ENCODE data around the gene KMT2E. TPM values are rescaled to one million over a fixed set of nuclear protein-coding genes. Genes with fewer than 3 reads are reported as not detected.
"Not testable (repeated sequence)": the region's sequence is repeated elsewhere in the genome, so short reads cannot be mapped to it uniquely, and the experiment has no call there.

The KMT2E gene
- total RNA-seq, 1 donor from 2014 or later = 62.5 TPM

DNA sequence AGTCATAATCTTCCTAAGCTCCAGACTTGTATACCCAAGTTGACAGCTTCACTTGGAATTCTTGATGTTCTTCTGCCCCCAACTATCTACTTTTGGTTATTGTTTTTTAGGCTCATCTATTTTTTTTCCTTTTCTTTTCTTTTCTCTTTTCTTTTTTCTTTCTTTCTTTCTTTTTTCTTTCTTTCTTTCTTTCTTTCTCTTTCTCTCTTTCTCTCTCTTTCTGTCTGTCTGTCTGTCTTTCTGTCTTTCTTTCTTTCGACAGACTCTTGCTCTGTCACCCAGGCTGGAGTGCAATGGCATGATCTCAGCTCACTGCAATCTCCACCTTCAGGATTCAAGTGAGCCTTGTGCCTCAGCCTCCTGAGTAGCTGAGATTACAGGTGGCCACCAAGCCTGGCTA lies 36.5 kb downstream of the KMT2E start:
- peaks cover 84% of the 10 kb centered on the region for H3K79me2 ChIP-seq (ENCODE audit: insufficient read depth, low read length)
- H3K4me3 ChIP-seq (ENCODE audit: insufficient read depth, low read depth, low read length) = no peak overlapping the region
- DNase-seq (ENCODE audit: low read depth) (no peak), FAIRE-seq (no peak)
- peaks cover 8% of the 10 kb centered on the region for H3K4me1 ChIP-seq (ENCODE audit: insufficient read depth, low read length)
- no peak overlapping the region for H3K27ac ChIP-seq (ENCODE audit: low read depth, low read length)
- peaks cover 78% of the 10 kb centered on the region for H4K20me1 ChIP-seq (ENCODE audit: insufficient read depth, low read length)
- H3K4me2 ChIP-seq (ENCODE audit: low read length) = no peak overlapping the region
- Mint-ChIP-seq H3K27ac (ENCODE audit: unreplicated experiment) (peak overlapping the region; percentile 34), H3K4me1 (ENCODE audit: low read depth, unreplicated experiment) (peaks cover 20% of the 10 kb centered on the region), H3K4me3 (ENCODE audit: unreplicated experiment) (no peak overlapping the region), H3K27me3 (ENCODE audit: low read depth, unreplicated experiment) (no peaks in the 10 kb centered on the region), H3K36me3 (ENCODE audit: low read depth, unreplicated experiment) (peaks cover 19% of the 10 kb centered on the region), H3K9me3 (ENCODE audit: unreplicated experiment) (no peaks in the 10 kb centered on the region)
- peaks cover 16% of the 10 kb centered on the region for H3K36me3 ChIP-seq (ENCODE audit: insufficient read depth, low read length)
- no peak overlapping the region for H2AFZ ChIP-seq (ENCODE audit: low read depth, low read length)
- no peaks in the 10 kb centered on the region for H3K27me3 ChIP-seq (ENCODE audit: insufficient read depth, low read length)
- TF ChIP-seq, protein P1, sequence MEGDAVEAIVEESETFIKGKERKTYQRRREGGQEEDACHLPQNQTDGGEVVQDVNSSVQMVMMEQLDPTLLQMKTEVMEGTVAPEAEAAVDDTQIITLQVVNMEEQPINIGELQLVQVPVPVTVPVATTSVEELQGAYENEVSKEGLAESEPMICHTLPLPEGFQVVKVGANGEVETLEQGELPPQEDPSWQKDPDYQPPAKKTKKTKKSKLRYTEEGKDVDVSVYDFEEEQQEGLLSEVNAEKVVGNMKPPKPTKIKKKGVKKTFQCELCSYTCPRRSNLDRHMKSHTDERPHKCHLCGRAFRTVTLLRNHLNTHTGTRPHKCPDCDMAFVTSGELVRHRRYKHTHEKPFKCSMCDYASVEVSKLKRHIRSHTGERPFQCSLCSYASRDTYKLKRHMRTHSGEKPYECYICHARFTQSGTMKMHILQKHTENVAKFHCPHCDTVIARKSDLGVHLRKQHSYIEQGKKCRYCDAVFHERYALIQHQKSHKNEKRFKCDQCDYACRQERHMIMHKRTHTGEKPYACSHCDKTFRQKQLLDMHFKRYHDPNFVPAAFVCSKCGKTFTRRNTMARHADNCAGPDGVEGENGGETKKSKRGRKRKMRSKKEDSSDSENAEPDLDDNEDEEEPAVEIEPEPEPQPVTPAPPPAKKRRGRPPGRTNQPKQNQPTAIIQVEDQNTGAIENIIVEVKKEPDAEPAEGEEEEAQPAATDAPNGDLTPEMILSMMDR (IDR thresholded peaks at IDR 0.05; ENCODE audit: insufficient read depth, low read depth, low read length) = no peak
- TF ChIP-seq EZH2 (IDR thresholded peaks at IDR 0.05; ENCODE audit: insufficient read depth, low read length) = no peak
- H3K9ac ChIP-seq (ENCODE audit: low read length) = no peak overlapping the region
- H3K9me3 ChIP-seq (ENCODE audit: insufficient read depth, low read depth, low read length) = no peaks in the 10 kb centered on the region

DNA sequence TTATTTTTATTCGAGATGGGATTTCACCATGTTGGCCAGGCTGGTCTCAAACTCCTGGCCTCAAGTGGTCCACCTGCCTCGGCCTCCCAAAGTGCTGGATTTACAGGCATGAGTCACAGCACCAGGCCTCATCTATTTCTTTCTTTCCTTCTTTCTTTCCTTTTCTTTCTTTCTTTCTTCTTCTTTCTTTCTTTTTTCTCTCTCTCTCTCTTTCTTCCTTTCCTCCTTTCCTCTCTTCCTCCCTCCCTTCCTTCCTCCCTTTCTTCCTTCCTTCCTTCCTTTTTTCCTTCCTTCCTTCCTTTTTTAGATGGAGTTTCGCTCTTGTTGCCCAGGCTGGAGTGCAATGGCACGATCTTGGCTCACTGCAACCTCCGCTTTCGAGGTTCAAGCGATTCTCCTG lies 36.9 kb downstream of the KMT2E start:
- Mint-ChIP-seq H3K36me3 (ENCODE audit: low read depth, unreplicated experiment) (peaks cover 15% of the 10 kb centered on the region), H3K27ac (ENCODE audit: unreplicated experiment) (peak overlapping the region; percentile 66), H3K4me1 (ENCODE audit: low read depth, unreplicated experiment) (peaks cover 18% of the 10 kb centered on the region)
- H3K4me3 Mint-ChIP-seq (ENCODE audit: unreplicated experiment); FAIRE-seq; H3K9me3 ChIP-seq (ENCODE audit: insufficient read depth, low read depth, low read length); H3K9ac ChIP-seq (ENCODE audit: low read length); H3K27me3 ChIP-seq (ENCODE audit: insufficient read depth, low read length); H3K27ac ChIP-seq (ENCODE audit: low read depth, low read length); DNase-seq (ENCODE audit: low read depth); H3K4me1 ChIP-seq (ENCODE audit: insufficient read depth, low read length); H3K9me3 Mint-ChIP-seq (ENCODE audit: unreplicated experiment); H3K27me3 Mint-ChIP-seq (ENCODE audit: low read depth, unreplicated experiment); H2AFZ ChIP-seq (ENCODE audit: low read depth, low read length); H3K4me2 ChIP-seq (ENCODE audit: low read length); H3K4me3 ChIP-seq (ENCODE audit: insufficient read depth, low read depth, low read length): not testable (repeated sequence)
- H3K36me3 ChIP-seq (ENCODE audit: insufficient read depth, low read length) = peaks cover 16% of the 10 kb centered on the region
- H3K79me2 ChIP-seq (ENCODE audit: insufficient read depth, low read length) = peaks cover 84% of the 10 kb centered on the region
- H4K20me1 ChIP-seq (ENCODE audit: insufficient read depth, low read length) = peaks cover 78% of the 10 kb centered on the region

DNA sequence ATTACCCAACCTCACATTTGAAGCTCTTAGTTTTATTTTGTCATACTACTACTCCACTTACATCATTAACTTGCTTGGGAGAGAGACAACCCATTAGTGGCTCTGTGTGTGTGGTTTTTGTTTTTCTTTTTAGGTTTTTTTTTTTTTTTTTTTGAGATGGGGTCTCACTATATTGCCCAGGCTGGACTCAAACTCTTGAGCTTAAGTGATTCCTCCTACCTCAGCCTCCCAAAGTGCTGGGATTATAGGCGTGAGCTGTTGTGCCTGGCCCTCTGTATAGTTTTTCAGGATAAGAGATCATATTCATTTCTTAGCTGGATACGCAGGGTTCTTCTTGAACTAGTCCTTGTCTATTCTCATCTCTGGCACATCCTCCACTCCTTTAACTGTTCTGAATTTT lies 41.1 kb downstream of the KMT2E start:
- Histone ChIP-seq H3K36me3 (ENCODE audit: insufficient read depth, low read length) (peaks cover under 1% of the 10 kb centered on the region), H3K9me3 (ENCODE audit: insufficient read depth, low read depth, low read length) (no peaks in the 10 kb centered on the region), H3K4me1 (ENCODE audit: insufficient read depth, low read length) (no peaks in the 10 kb centered on the region), H3K4me2 (ENCODE audit: low read length) (no peak overlapping the region), H3K4me3 (ENCODE audit: insufficient read depth, low read depth, low read length) (no peak overlapping the region), H3K79me2 (ENCODE audit: insufficient read depth, low read length) (peaks cover 88% of the 10 kb centered on the region), H4K20me1 (ENCODE audit: insufficient read depth, low read length) (peaks cover 79% of the 10 kb centered on the region), H3K27me3 (ENCODE audit: insufficient read depth, low read length) (no peaks in the 10 kb centered on the region), H3K27ac (ENCODE audit: low read depth, low read length) (no peak overlapping the region), H2AFZ (ENCODE audit: low read depth, low read length) (no peak overlapping the region), H3K9ac (ENCODE audit: low read length) (no peak overlapping the region)
- FAIRE-seq = no peak
- H3K27me3 Mint-ChIP-seq (ENCODE audit: low read depth, unreplicated experiment) = no peaks in the 10 kb centered on the region
- TF ChIP-seq, protein P1 (IDR thresholded peaks at IDR 0.05; ENCODE audit: insufficient read depth, low read depth, low read length) = no peak
- no peak for TF ChIP-seq EZH2 (IDR thresholded peaks at IDR 0.05; ENCODE audit: insufficient read depth, low read length)
- H3K4me1 Mint-ChIP-seq (ENCODE audit: low read depth, unreplicated experiment) = peaks cover 14% of the 10 kb centered on the region
- no peaks in the 10 kb centered on the region for H3K9me3 Mint-ChIP-seq (ENCODE audit: unreplicated experiment)
- peaks cover 6% of the 10 kb centered on the region for H3K36me3 Mint-ChIP-seq (ENCODE audit: low read depth, unreplicated experiment)
- no peak for DNase-seq (ENCODE audit: low read depth)
- no peak overlapping the region for H3K4me3 Mint-ChIP-seq (ENCODE audit: unreplicated experiment)
- no peak overlapping the region for H3K27ac Mint-ChIP-seq (ENCODE audit: unreplicated experiment)
